ENCODE data around the gene KRTAP10-12. TPM values are rescaled to one million over a fixed set of nuclear protein-coding genes. Genes with fewer than 3 reads are reported as not detected.

KRTAP10-12 gene
- total RNA-seq, 1 experiment from 2014 or later = not detected

Other genes starting within 250 kb of the KRTAP10-12 start
- 4.4 to 5.7 TPM (median 4.7 TPM) in 3 replicates for gene LRRC3, start 241.7 kb upstream of the KRTAP10-12 start, total RNA-seq (2021)
- gene KRTAP10-1, start 157.0 kb upstream of the KRTAP10-12 start, total RNA-seq (2021) = not detected in 3 replicates
- gene KRTAP10-2, start 145.7 kb upstream of the KRTAP10-12 start, total RNA-seq (2021) = 0.16 TPM in 1 of 3 replicates, not detected in the others
- gene KRTAP10-3, start 138.4 kb upstream of the KRTAP10-12 start, total RNA-seq (2021) = not detected in 3 replicates
- not detected in 3 replicates for gene KRTAP10-4, start 123.4 kb upstream of the KRTAP10-12 start, total RNA-seq (2021)
- gene KRTAP10-5, start 116.6 kb upstream of the KRTAP10-12 start, total RNA-seq (2021) = not detected in 3 replicates
- 0.17 TPM in 1 of 3 replicates, not detected in the others for gene KRTAP10-6, start 104.7 kb upstream of the KRTAP10-12 start, total RNA-seq (2021)
- gene KRTAP10-7, start 96.6 kb upstream of the KRTAP10-12 start, total RNA-seq (2021) = not detected in 3 replicates
- not detected in 3 replicates for gene KRTAP10-8, start 85.1 kb upstream of the KRTAP10-12 start, total RNA-seq (2021)
- not detected in 3 replicates for gene KRTAP10-9, start 70.1 kb upstream of the KRTAP10-12 start, total RNA-seq (2021)
- gene KRTAP10-10, start 59.8 kb upstream of the KRTAP10-12 start, total RNA-seq (2021) = not detected in 3 replicates
- not detected in 3 replicates for gene KRTAP10-11, start 50.8 kb upstream of the KRTAP10-12 start, total RNA-seq (2021)
- 0.50 TPM in 1 of 3 replicates, not detected in the others for gene KRTAP12-4, start 42.5 kb upstream of the KRTAP10-12 start, total RNA-seq (2021)
- gene KRTAP12-3, start 39.2 kb upstream of the KRTAP10-12 start, total RNA-seq (2021) = not detected in 3 replicates
- 0.25 TPM in 1 of 3 replicates, not detected in the others for gene KRTAP12-2, start 30.2 kb upstream of the KRTAP10-12 start, total RNA-seq (2021)
- gene KRTAP12-1, start 15.0 kb upstream of the KRTAP10-12 start, total RNA-seq (2021) = 0.63 to 2.5 TPM (median 1.0 TPM) in 3 replicates
- gene TSPEAR, start 14.4 kb downstream of the KRTAP10-12 start, total RNA-seq (2021) = 2.1 to 2.9 TPM (median 2.7 TPM) in 3 replicates
- gene UBE2G2, start 104.6 kb downstream of the KRTAP10-12 start, total RNA-seq (2021) = 109 to 117 TPM (median 113 TPM) in 3 replicates
- 81.7 to 86.3 TPM (median 85.4 TPM) in 3 replicates for gene SUMO3, start 120.9 kb downstream of the KRTAP10-12 start, total RNA-seq (2021)
- 96.0 to 117 TPM (median 112 TPM) in 3 replicates for gene PTTG1IP, start 176.5 kb downstream of the KRTAP10-12 start, total RNA-seq (2021)
- 1.0 to 1.5 TPM (median 1.5 TPM) in 3 replicates for gene ITGB2, start 223.7 kb downstream of the KRTAP10-12 start, total RNA-seq (2021)
- gene SLX9, start 242.9 kb downstream of the KRTAP10-12 start, total RNA-seq (2021) = 72.8 to 81.0 TPM (median 77.2 TPM) in 3 replicates